Activated effector memory CD4-positive, alpha-beta T cell treated with anti-CD3 and anti-CD28 coated beads, Interleukin-2, amount 50 U/mL, for 16 hours (primary cell): ENCODE results near the gene FBLIM1.
"Not testable (repeated sequence)": the region's sequence is repeated elsewhere in the genome, so short reads cannot be mapped to it uniquely, and the experiment has no call there.

ENCODE experiments used
- DNase-seq: peaks from one replicate; pipeline ENCODE4 v3.0.0-alpha.2; 2020

FBLIM1 gene

DNA sequence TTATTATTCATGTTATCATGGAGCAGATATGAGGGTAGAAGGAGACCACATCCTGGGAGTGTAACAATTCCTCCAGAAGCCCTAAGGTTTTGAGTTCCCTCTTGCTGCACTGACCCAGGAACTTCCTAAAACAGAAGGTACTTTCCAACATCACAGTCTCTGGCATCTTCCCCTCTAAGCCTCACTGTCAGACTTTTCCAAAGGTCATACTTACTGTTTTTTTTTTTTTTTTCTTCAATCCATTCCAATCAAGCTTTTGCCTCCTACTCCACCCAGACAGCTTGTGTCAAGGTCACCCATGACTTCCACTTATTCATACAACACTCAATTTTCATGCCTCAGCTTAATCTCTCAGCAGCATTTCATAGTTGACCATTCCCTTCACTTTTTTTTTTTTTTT, 67.2 kb downstream of the FBLIM1 start:
- no peak for DNase-seq

- no peak for DNase-seq
Observed at GRCh38 chr1:15826810-15827507, 68.4 kb downstream of the FBLIM1 start.

DNA sequence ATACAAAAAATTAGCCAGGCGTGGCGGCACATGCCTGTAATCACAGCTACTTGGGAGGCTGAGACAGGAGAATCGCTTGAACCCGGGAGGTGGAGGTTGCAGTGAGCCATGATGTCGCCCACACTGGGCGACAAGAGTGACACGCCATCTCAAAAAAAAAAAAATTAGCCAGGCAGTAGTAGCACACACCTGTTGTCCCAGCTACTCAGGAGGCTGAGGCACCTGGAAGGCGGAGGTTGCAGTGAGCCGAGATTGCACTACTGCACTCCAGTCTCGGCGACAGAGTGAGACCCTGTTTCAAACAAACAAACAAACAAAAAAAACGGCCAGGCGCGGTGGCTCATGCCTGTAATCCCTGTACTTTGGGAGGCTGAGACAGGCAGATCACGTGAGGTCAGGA, 69.0 kb downstream of the FBLIM1 start:
- DNase-seq, result not testable (repeated sequence)

- DNase-seq, result not testable (repeated sequence)
Observed at GRCh38 chr1:15828931-15829330, 70.3 kb downstream of the FBLIM1 start.

DNA sequence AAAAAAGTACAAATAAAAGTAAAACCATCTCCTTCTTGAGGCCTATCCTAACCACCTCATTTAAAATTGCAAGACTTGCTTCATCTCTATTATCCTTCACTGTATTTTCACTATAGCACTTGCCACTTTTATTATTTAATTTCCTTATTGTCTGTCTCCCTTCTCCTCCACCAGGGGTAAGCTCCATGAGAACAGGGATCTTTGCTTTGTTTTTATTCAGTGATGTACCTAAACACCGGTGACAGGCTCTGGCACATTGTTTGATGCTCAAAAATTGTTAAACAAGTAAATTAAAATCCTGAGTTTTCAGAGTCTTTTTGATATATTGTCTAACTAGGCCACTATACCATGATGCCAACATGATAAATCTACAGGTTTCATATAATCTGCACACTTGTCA, 71.7 kb downstream of the FBLIM1 start:
- no peak for DNase-seq

DNA sequence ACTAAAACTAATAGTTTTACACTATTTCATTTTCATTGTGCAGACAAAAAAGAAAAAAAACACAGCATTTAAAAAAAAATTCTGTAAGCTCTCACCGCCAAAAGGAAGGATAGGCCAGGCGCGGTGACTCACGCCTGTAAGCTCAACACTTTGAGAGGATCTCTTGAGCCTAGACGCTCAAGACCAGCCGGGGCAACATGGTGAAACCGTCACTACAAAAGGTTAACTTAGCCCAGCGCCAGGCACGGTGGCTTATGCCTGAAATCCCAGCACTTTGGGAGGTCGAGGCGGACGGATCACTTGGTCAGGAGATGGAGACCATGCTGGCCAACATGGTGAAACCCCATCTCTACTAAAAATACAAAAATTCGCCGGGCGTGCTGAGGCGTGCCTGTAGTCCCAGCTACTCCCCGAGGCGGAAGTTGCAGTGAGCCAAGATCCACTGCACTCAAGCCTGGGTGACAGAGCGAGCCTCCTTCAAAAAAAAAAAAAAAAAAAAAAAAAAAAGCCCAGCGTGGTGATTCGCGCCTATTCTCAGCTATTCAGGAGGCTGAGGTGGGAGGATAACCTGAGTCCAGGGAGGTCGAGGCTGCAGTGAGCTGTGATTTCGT, 74.6 kb downstream of the FBLIM1 start:
- peak; percentile 85 for DNase-seq

DNA sequence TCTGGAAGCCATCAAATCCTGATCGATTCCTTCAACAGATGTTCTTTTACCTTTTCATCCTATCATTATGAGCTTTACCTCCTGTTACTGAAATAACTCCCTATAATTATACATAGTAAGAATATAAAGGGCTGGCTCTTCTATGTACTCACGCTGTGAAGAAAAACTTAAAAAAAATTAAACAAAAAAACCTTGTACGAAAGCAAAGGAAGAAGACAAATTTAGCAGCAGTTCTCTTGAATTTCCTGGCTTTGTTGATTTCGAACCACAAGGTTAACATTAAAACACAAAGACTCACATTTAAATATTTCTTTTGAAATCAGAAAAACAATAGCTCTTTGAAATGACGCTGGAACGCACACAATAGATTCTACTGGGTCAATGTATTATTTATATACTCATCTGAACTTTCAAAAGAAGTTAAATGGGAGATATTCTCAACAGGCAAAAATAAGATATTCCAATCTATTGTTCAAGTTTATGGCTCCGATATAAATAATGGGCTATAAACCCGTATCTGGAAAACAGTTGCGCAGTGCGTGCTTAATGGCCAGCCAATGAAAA, 75.3 kb downstream of the FBLIM1 start:
- no peak for DNase-seq

GRCh38 chr1:15834406-15835204, 76.0 kb downstream of the FBLIM1 start:
- peak; percentile 96 for DNase-seq

DNA sequence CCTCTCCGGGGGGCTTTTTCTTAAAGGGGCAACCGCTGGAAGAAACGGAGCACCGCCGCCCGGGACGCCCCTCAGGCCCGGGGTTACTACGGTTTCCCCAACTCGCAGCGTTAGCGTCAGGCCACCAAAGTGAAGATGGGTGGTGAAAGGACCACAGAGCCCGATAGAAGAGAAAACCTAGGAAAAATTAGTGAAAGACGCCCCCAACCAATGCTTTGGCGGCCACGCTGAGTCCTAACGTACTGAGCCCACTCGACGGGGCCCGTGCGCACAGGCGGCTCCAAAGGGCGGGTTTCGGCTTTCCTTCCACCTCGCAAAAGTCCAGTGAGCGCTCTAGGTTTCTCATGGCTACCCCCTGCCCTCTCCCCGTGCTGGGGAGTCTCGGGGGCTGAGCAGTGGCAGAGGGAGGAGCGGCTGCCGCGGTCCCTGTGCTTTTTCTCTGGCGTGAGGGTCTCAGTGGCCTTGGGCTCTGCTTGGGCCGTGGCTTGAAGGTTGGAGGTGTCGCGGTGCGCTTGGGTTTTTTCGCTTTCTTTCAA, 76.7 kb downstream of the FBLIM1 start:
- DNase-seq, result no peak

DNA sequence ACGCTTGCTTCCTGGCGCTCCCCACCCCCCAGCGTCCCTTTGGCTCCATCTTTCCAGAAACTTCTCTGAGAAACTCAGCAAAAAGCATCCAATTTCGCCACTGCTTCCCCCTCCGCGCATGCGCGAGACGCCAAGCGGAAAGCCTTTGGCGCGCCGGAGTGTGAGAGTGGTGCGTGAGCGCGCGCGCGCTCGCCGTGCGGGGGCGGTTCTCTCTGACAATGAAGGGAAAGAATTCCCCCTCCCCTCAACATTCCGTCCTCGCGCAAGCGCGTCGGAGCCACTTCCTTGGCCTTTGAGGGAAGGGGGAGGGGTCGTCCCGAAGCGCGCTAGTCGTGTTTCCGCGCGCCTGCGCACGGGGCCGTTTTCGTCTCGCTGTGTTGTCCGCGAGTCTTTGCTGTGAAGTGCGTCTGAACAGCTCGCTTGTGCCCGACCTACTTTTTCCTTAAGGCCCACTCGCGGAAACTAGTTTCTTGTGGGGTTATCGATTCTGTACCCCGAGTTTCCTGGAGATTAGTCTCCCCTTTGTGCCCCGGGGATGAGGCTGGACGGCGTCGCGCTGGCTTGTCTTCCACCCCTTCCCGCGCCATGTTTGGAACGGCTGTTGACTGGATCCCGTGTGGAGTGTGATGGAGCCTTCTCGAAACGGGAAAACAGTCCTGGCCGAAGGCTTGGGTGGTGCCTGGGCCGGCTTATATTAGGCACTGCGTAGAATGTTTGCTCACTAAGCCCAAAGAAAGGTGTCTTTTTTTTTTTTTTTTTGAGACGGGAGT, 77.3 kb downstream of the FBLIM1 start:
- peak; percentile 100 for DNase-seq
